Neural cell (in vitro differentiated cells): ENCODE data around the gene CH25H. TPM values are rescaled to one million over a fixed set of nuclear protein-coding genes. Genes with fewer than 3 reads are reported as not detected.

ENCODE experiments used
- H2AFZ ChIP-seq: fragments of 200-600, 300-800 bp; sonication (generic), shearing (Covaris generic); 2 replicates; pipeline ENCODE4 v1.6.0; 2014; ENCODE audit warnings: low read depth, mild to moderate bottlenecking, antibody characterized with exemption, low read length, moderate library complexity
- H3F3A ChIP-seq: fragments of 200-600 bp; shearing (Covaris generic); 2 replicates; pipeline ENCODE4 v1.6.1; 2016; ENCODE audit warnings: mild to moderate bottlenecking, moderate library complexity, mixed read lengths, antibody characterized with exemption, low read length; ENCODE audit not compliant: insufficient read depth, poor library complexity, severe bottlenecking
- H3K27ac ChIP-seq: fragments of 200-600, 300-800 bp; sonication (generic), shearing (Covaris generic); 2 replicates; pipeline ENCODE4 v1.5.1; 2014; ENCODE audit warnings: mild to moderate bottlenecking, low read length, moderate library complexity
- H3K27me3 ChIP-seq: fragments of 300-800, 200-600 bp; sonication (generic), shearing (Covaris generic); 2 replicates; pipeline ENCODE4 v1.6.0; 2014; ENCODE audit warnings: mild to moderate bottlenecking, low read depth, low read length, moderate library complexity; ENCODE audit not compliant: insufficient read depth
- H3K36me3 ChIP-seq: fragments of 300-800, 200-600 bp; sonication (generic), shearing (Covaris generic); 2 replicates; pipeline ENCODE4 v1.5.1; 2014; ENCODE audit warnings: mild to moderate bottlenecking, antibody characterized with exemption, low read length, moderate library complexity; ENCODE audit not compliant: insufficient read depth
- H3K4me2 ChIP-seq: fragments of 300-800, 200-600 bp; sonication (generic), shearing (Covaris generic); 2 replicates; pipeline ENCODE4 v1.6.0; 2014; ENCODE audit warnings: mild to moderate bottlenecking, low read length
- H3K4me3 ChIP-seq: fragments of 300-800, 200-600 bp; sonication (generic), shearing (Covaris generic); 2 replicates; pipeline ENCODE4 v1.5.1; 2014; ENCODE audit warnings: mild to moderate bottlenecking, low read length, moderate library complexity
- H3K79me2 ChIP-seq: fragments of 200-600 bp; shearing (Covaris generic); replicated peaks from 2 replicates; pipeline ENCODE4 v1.6.0; 2014; ENCODE audit warnings: mild to moderate bottlenecking, low read length, moderate library complexity; ENCODE audit not compliant: insufficient read depth
- H3K9ac ChIP-seq: fragments of 300-800, 200-600 bp; sonication (generic), shearing (Covaris generic); 2 replicates; pipeline ENCODE4 v1.6.1; 2016; ENCODE audit warnings: mild to moderate bottlenecking, low read length, mixed read lengths
- H3K9me2 ChIP-seq: fragments of 200-600 bp; shearing (Covaris generic); 2 replicates; pipeline ENCODE4 v1.6.1; 2016; ENCODE audit warnings: mild to moderate bottlenecking, low read length, mixed read lengths; ENCODE audit not compliant: insufficient read depth
- H3K9me3 ChIP-seq: fragments of 200-600, 300-800 bp; sonication (generic), shearing (Covaris generic); 2 replicates; pipeline ENCODE4 v1.6.1; 2016; ENCODE audit warnings: mild to moderate bottlenecking, mixed run types, low read length, moderate library complexity, mixed read lengths
- H4K20me1 ChIP-seq: fragments of 200-600 bp; shearing (Covaris generic); 2 replicates; pipeline ENCODE4 v1.6.1; 2016; ENCODE audit warnings: mild to moderate bottlenecking, mixed run types; ENCODE audit not compliant: insufficient read depth
- EP300 ChIP-seq: fragments of 450-650 bp; conservative IDR thresholded peaks from 2 replicates; pipeline ENCODE4 v1.6.1; 2014; ENCODE audit warnings: antibody characterized with exemption, mild to moderate bottlenecking, moderate library complexity; ENCODE audit not compliant: poor library complexity, severe bottlenecking
- EZH2 ChIP-seq: fragments of 200-600, 300-800 bp; shearing (Covaris generic), sonication (generic); IDR thresholded peaks from 2 replicates; pipeline ENCODE4 v1.6.1; 2014; ENCODE audit warnings: antibody characterized with exemption, low read length, borderline replicate concordance, mild to moderate bottlenecking; ENCODE audit not compliant: insufficient read depth, poor library complexity, severe bottlenecking
- MXI1 ChIP-seq: fragments of 450-650 bp; conservative IDR thresholded peaks from 2 replicates; pipeline ENCODE4 v1.6.1; 2014; ENCODE audit warnings: antibody characterized with exemption, mild to moderate bottlenecking; ENCODE audit not compliant: poor library complexity, severe bottlenecking
- POLR2AphosphoS5 ChIP-seq: IDR thresholded peaks from 2 replicates; pipeline ENCODE4 v1.6.1; 2012
- RAD21 ChIP-seq: fragments of 450-650 bp; conservative IDR thresholded peaks from 2 replicates; pipeline ENCODE4 v1.6.1; 2014; ENCODE audit warnings: antibody characterized with exemption, mild to moderate bottlenecking, moderate library complexity
- SMC3 ChIP-seq: fragments of 450-650 bp; conservative IDR thresholded peaks from 2 replicates; pipeline ENCODE4 v1.6.1; 2014; ENCODE audit warnings: antibody characterized with exemption, mild to moderate bottlenecking, moderate library complexity; ENCODE audit not compliant: poor library complexity
- TAF1 ChIP-seq: IDR thresholded peaks from 2 replicates; pipeline ENCODE4 v1.6.1; 2012; ENCODE audit warnings: low read depth
- polyA plus RNA-seq: library from polyadenylated mRNA; depleted of rRNA; stranded (reverse); fragments of >200 nt; gene quantifications from 2 replicates; pipeline ENCODE4 v1.2.3, GENCODE V29; 2014
- TF ChIP-seq, protein P1 (sequence below): IDR thresholded peaks from 2 replicates; pipeline ENCODE4 v1.6.1; 2012; ENCODE audit warnings: borderline replicate concordance
- TF ChIP-seq, protein P2 (sequence below): fragments of 450-650 bp; IDR thresholded peaks from 2 replicates; pipeline ENCODE4 v1.5.1; 2014; ENCODE audit warnings: antibody characterized with exemption, mild to moderate bottlenecking, moderate library complexity; ENCODE audit not compliant: poor library complexity, severe bottlenecking

CH25H gene
- polyA plus RNA-seq, 1 donor from 2014 or later, result 0.22 TPM

DNA sequence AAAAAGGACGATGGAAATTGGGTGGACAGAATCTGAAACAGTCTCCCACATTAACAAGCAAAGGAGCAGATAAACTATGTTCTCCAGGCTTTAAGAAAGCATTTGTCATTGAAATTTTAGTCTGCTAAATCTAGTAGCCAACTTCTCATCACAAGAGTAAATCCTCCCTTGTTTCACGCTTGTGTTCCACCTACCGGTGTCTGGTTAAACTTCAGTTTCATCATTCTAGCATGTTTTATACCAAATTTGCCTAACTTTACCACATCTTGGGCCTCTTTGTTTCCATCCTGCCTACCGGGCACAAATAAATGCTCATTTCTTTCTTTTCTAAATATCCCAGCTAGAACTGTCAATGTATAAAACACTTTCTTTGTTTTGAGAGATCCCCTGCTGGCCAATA, 38.7 kb upstream of the CH25H start:
- TF ChIP-seq MXI1 (no peak), POLR2AphosphoS5 (no peak), EP300 (no peak), SMC3 (no peak), TAF1 (no peak), EZH2 (no peak), RAD21 (no peak)
- TF ChIP-seq, protein P1, sequence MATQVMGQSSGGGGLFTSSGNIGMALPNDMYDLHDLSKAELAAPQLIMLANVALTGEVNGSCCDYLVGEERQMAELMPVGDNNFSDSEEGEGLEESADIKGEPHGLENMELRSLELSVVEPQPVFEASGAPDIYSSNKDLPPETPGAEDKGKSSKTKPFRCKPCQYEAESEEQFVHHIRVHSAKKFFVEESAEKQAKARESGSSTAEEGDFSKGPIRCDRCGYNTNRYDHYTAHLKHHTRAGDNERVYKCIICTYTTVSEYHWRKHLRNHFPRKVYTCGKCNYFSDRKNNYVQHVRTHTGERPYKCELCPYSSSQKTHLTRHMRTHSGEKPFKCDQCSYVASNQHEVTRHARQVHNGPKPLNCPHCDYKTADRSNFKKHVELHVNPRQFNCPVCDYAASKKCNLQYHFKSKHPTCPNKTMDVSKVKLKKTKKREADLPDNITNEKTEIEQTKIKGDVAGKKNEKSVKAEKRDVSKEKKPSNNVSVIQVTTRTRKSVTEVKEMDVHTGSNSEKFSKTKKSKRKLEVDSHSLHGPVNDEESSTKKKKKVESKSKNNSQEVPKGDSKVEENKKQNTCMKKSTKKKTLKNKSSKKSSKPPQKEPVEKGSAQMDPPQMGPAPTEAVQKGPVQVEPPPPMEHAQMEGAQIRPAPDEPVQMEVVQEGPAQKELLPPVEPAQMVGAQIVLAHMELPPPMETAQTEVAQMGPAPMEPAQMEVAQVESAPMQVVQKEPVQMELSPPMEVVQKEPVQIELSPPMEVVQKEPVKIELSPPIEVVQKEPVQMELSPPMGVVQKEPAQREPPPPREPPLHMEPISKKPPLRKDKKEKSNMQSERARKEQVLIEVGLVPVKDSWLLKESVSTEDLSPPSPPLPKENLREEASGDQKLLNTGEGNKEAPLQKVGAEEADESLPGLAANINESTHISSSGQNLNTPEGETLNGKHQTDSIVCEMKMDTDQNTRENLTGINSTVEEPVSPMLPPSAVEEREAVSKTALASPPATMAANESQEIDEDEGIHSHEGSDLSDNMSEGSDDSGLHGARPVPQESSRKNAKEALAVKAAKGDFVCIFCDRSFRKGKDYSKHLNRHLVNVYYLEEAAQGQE, result no peak
- TF ChIP-seq, protein P2, sequence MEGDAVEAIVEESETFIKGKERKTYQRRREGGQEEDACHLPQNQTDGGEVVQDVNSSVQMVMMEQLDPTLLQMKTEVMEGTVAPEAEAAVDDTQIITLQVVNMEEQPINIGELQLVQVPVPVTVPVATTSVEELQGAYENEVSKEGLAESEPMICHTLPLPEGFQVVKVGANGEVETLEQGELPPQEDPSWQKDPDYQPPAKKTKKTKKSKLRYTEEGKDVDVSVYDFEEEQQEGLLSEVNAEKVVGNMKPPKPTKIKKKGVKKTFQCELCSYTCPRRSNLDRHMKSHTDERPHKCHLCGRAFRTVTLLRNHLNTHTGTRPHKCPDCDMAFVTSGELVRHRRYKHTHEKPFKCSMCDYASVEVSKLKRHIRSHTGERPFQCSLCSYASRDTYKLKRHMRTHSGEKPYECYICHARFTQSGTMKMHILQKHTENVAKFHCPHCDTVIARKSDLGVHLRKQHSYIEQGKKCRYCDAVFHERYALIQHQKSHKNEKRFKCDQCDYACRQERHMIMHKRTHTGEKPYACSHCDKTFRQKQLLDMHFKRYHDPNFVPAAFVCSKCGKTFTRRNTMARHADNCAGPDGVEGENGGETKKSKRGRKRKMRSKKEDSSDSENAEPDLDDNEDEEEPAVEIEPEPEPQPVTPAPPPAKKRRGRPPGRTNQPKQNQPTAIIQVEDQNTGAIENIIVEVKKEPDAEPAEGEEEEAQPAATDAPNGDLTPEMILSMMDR, result no peak
- Histone ChIP-seq H3K27me3 (no peaks in the 10 kb centered on the region), H3K36me3 (no peaks in the 10 kb centered on the region), H3K4me3 (no peak overlapping the region), H3K9me2 (no peaks in the 10 kb centered on the region), H3K9me3 (no peaks in the 10 kb centered on the region), H3F3A (no peaks in the 10 kb centered on the region), H3K9ac (no peak overlapping the region), H2AFZ (no peak overlapping the region), H3K4me2 (no peak overlapping the region), H3K27ac (no peak overlapping the region), H3K79me2 (no peaks in the 10 kb centered on the region), H4K20me1 (no peaks in the 10 kb centered on the region)

DNA sequence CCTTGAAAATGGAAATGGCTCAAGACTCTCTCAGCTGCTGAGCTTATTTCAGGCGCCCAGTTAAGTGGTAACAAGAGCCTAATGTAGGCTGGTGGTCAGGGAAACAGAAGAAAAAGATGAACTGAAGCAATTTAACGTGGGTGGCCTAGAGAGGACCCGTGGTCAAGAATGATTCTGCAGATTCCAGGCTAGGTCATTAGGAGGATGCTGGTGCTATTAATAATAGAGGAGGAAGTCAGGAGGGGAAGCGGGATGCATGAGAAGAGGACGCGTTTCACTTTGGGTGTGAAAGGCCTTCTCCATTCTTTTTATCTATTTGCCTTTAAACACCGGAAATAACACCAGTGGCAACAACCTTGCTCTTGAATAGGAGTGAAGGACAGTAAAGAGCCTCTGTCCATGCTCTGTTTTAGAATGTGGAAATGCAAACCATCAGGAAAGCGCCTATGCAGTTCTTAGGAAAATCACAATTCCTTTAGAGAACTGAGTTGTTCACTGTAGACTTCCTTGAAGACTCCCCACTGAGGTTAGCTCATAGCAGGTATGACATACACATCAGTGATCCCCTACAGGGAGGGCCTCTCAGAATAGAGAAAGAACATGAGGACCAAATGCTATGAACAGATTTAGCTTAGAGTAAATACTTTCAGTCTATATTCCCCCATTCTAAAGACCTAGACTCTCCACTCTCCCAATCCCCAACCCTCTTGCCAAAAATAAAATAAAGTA, 35.9 kb upstream of the CH25H start:
- Histone ChIP-seq H3K9me2 (no peaks in the 10 kb centered on the region), H3K27me3 (no peaks in the 10 kb centered on the region), H3K79me2 (no peaks in the 10 kb centered on the region), H3K9me3 (no peaks in the 10 kb centered on the region), H3K9ac (no peak overlapping the region), H3F3A (no peaks in the 10 kb centered on the region), H3K27ac (no peak overlapping the region), H4K20me1 (no peaks in the 10 kb centered on the region), H3K4me2 (no peak overlapping the region), H3K4me3 (no peak overlapping the region), H3K36me3 (no peaks in the 10 kb centered on the region), H2AFZ (no peak overlapping the region)
- TF ChIP-seq, protein P1, result no peak
- no peak for TF ChIP-seq RAD21
- TF ChIP-seq EP300, result no peak
- TF ChIP-seq EZH2, result no peak
- TF ChIP-seq TAF1, result no peak
